ENCODE data around the gene PIM3. TPM values are rescaled to one million over a fixed set of nuclear protein-coding genes. Genes with fewer than 3 reads are reported as not detected.
"Not testable (repeated sequence)": the region's sequence is repeated elsewhere in the genome, so short reads cannot be mapped to it uniquely, and the experiment has no call there.

PIM3 gene
- total RNA-seq, 4 donors from 2014 or later: 43.8 to 75.7 (median 52.1) TPM

DNA sequence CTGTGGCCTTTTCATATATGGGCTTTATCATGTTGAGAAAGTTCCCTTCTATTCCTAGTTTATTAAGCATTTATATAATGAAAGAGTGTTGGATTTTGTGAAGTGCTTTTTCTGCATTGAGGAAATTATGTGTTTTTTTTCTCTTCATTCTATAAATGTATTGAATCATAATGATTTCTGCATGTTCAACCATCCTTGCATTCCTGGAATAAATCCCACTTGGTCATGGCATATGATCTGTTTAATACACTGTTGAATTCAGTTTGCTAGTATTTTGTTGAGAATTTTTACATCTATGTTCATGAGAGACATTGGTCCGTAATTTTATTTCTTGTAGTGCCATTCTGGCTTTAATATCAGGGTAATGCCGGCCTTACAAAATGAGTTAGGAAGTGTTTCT, 25.8 kb downstream of the PIM3 start:
- H3K4me3 ChIP-seq: no peak overlapping the region
- intact Hi-C loops (cut with DNase I): no loop called here
- DNase-seq: no peak
- peaks cover 0 to 19% (median 15%) of the 10 kb centered on the region in 3 donors for H3K9me3 ChIP-seq
- H3K27me3 ChIP-seq: peaks cover 6 to 63% (median 12%) of the 10 kb centered on the region in 4 donors
- no peaks in the 10 kb centered on the region for H3K36me3 ChIP-seq
- WGBS, 2 donors: 91 to 96% methylated on average over 2 of the region's 2 CpGs
- TF ChIP-seq, protein P1, sequence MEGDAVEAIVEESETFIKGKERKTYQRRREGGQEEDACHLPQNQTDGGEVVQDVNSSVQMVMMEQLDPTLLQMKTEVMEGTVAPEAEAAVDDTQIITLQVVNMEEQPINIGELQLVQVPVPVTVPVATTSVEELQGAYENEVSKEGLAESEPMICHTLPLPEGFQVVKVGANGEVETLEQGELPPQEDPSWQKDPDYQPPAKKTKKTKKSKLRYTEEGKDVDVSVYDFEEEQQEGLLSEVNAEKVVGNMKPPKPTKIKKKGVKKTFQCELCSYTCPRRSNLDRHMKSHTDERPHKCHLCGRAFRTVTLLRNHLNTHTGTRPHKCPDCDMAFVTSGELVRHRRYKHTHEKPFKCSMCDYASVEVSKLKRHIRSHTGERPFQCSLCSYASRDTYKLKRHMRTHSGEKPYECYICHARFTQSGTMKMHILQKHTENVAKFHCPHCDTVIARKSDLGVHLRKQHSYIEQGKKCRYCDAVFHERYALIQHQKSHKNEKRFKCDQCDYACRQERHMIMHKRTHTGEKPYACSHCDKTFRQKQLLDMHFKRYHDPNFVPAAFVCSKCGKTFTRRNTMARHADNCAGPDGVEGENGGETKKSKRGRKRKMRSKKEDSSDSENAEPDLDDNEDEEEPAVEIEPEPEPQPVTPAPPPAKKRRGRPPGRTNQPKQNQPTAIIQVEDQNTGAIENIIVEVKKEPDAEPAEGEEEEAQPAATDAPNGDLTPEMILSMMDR (IDR thresholded peaks at IDR 0.05): no peak
- TF ChIP-seq POLR2A (IDR thresholded peaks at IDR 0.05): no peak
- peaks cover 8 to 12% (median 8%) of the 10 kb centered on the region in 3 donors for H3K4me1 ChIP-seq
- H3K27ac ChIP-seq: no peak overlapping the region

DNA sequence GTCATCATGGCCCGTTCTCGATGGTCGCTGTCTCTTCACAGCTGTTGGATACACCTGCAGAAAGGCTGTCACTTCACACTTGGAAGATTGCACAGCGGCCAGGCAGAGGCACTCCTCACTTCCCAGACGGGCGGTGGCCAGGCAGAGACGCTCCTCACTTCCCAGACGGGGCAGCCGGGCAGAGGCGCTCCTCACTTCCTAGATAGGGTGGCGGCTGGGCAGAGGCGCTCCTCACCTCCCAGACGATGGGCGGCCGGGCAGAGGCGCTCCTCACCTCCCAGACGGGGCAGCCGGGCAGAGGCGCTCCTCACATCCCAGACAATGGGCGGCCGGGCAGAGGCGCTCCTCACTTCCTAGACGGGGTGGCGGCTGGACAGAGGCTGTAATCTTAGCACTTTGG, 29.3 kb downstream of the PIM3 start:
- H3K27ac ChIP-seq, DNase-seq, H3K4me1 ChIP-seq, H3K4me3 ChIP-seq, H3K36me3 ChIP-seq: not testable (repeated sequence)
- Histone ChIP-seq H3K27me3 (peaks cover 0 to 28% (median 0%) of the 10 kb centered on the region in 4 donors), H3K9me3 (peaks cover 0 to 21% (median 16%) of the 10 kb centered on the region in 3 donors)
- intact Hi-C loops (cut with DNase I): loop anchor here (5.0 kb wide), 1 partner anchor 63 kb away; no protein-coding TSS in a partner anchor
- WGBS, 2 donors: no CpG with 5 or more reads among the region's 24 CpGs

DNA sequence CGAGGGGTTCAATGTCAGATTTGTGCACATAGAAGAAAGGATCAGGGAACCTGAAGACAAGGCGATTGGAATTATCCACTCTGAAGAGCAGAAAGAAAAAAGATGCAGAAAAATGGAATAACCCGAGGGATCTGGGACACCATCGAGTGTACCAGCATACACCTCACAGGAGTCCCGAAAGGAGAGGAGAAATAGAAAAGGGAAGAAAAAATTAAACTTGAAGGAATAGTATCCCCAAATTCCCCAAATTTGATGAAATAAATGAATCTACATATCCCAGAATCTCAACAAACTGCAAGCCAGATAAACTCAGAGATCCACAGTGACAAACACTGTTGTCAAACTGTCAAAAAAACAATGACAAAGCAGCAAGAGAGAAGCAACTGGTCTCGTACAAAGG, 30.6 kb downstream of the PIM3 start:
- H3K4me1 ChIP-seq: peaks cover 0 to 8% (median 3%) of the 10 kb centered on the region in 3 donors
- H3K36me3 ChIP-seq: no peaks in the 10 kb centered on the region
- 80 to 81% methylated on average over 6 of the region's 6 CpGs for WGBS, 2 donors
- DNase-seq: no peak
- no peak overlapping the region for H3K4me3 ChIP-seq
- no peak for TF ChIP-seq POLR2A (IDR thresholded peaks at IDR 0.05)
- TF ChIP-seq, protein P1 (IDR thresholded peaks at IDR 0.05): no peak
- H3K9me3 ChIP-seq: peaks cover 0 to 15% (median 12%) of the 10 kb centered on the region in 3 donors
- intact Hi-C loops (cut with DNase I): loop anchor here (5.0 kb wide), 1 partner anchor 64 kb away; no protein-coding TSS in a partner anchor
- peaks cover 0 to 17% (median 0%) of the 10 kb centered on the region in 4 donors for H3K27me3 ChIP-seq
- H3K27ac ChIP-seq: no peak overlapping the region

DNA sequence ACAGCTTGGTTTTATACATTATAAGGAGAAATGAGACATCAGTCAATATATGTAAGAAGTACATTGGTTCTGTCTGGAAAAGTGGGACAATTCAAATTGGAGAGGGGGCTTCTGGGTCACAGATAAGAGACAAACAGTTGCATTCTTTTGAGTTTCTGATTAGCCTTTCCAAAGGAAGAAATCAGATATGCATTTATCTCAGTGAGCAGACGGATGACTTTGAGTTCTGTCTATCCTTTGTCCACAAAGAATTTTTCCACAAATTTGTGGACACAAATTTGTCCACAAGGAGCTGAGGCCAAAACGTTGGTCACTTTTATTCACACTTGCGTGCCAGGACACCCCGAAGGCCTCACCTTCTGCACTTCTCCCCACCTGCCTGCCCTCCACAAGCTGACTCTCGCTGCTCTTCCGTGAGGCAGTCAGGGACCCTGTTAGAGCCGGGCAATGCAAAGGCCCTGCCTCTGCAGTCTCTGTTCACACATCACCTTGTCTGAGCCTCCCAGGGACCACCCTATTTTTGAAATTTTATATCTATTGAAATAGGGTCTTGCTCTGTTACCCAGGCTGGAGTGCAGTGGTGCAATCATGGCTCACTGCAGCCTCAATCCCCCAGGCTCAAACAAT, 31.4 kb downstream of the PIM3 start:
- no peaks in the 10 kb centered on the region for H3K36me3 ChIP-seq
- peaks cover 0 to 9% (median 8%) of the 10 kb centered on the region in 3 donors for H3K9me3 ChIP-seq
- TF ChIP-seq, protein P1 (IDR thresholded peaks at IDR 0.05): no peak
- H3K27ac ChIP-seq: no peak overlapping the region
- H3K4me3 ChIP-seq: no peak overlapping the region
- intact Hi-C loops (cut with DNase I): loop anchor here (5.0 kb wide), 1 partner anchor 65 kb away; no protein-coding TSS in a partner anchor
- H3K27me3 ChIP-seq: peaks cover 0 to 11% (median 0%) of the 10 kb centered on the region in 4 donors
- no peak for DNase-seq
- H3K4me1 ChIP-seq: peaks cover 0 to 8% (median 3%) of the 10 kb centered on the region in 3 donors
- WGBS, 2 donors: 83 to 90% methylated on average over 7 of the region's 7 CpGs

DNA sequence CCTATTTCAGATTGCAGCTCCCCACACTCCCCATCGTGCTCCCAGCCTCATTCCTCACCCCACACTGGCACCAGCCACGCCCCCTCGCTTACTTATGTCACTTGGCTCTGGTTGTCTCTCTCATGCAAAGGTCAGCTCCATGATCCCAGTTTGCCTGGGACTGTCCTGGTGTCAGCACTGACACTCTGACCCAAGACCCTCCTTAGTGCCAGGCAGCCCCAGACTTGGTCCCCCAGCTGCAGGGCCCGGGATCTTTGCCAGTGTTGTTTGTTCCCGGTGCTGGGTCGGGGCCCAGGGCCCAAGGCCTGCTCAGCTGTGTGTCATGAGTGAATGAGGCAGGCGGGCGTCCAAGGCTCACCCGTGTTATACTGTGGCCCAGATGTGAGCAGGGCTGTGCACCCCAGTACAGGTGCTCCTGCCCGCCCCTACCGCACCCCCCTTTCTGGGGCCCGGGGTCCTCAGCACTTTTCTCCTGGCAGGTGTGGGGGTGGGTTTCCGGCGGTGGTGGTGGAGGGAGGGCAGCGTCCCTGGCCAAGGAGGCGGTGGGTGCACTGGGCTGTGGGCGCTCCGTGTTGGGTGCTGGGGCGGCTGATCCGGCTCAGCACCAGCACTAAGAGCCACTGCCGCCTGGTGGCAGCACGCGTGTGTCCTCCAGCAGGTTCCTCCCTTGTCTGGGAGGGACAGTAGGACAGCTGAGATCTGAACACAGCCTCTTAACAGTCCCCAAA, 32.5 kb downstream of the PIM3 start:
- H3K4me1 ChIP-seq: peaks cover 0 to 8% (median 3%) of the 10 kb centered on the region in 3 donors
- WGBS, 2 donors: 48 to 74% methylated on average over 3 to 7 of the region's 23 CpGs
- H3K36me3 ChIP-seq: no peaks in the 10 kb centered on the region
- no peak overlapping the region for H3K27ac ChIP-seq
- TF ChIP-seq POLR2A (IDR thresholded peaks at IDR 0.05): no peak
- TF ChIP-seq, protein P1 (IDR thresholded peaks at IDR 0.05): peak; percentile 69 to 83 (median 74)
- H3K27me3 ChIP-seq: peaks cover 0 to 13% (median 0%) of the 10 kb centered on the region in 4 donors
- H3K9me3 ChIP-seq: peaks cover 0 to 9% (median 8%) of the 10 kb centered on the region in 3 donors
- intact Hi-C loops (cut with DNase I): loop anchor here (5.0 kb wide), 1 partner anchor 66 kb away; no protein-coding TSS in a partner anchor
- no peak for DNase-seq
- H3K4me3 ChIP-seq: peak overlapping the region in 1 of 4 donors; percentile 14
